Esophagus muscularis mucosa (tissue), 4 donors: ENCODE measurements around the gene DRG1. TPM values are rescaled to one million over a fixed set of nuclear protein-coding genes. Genes with fewer than 3 reads are reported as not detected.

Source experiments
- DNase-seq: peaks from one replicate; pipeline ENCODE4 v3.0.0-alpha.2; 2017; ENCODE audit errors: extremely low spot score
- H3K27ac ChIP-seq, 4 donors: fragments of 200-600 bp; sonication (generic); replicated peaks in 1 of 4; 1 replicate in 3 of 4; 2 replicates in 1 of 4; pipeline ENCODE4 v1.5.1; 2016 to 2019; ENCODE audit warnings: mild to moderate bottlenecking in 1 of 4
- H3K27me3 ChIP-seq, 4 donors: fragments of 200-600 bp; sonication (generic); one replicate each; pipeline versions ENCODE4 v1.5.1 to v1.6.0; 2016 to 2019
- H3K36me3 ChIP-seq, 4 donors: fragments of 200-600 bp; sonication (generic); one replicate each; pipeline ENCODE4 v1.5.1; 2016 to 2019
- H3K4me1 ChIP-seq, 4 donors: fragments of 200-600 bp; sonication (generic); one replicate each; pipeline ENCODE4 v1.5.1; 2016 to 2019
- H3K4me3 ChIP-seq, 4 donors: fragments of 200-600 bp; sonication (generic); 1 replicate in 2 of 4; 2 replicates in 2 of 4; pipeline ENCODE4 v1.5.1; 2016 to 2019; ENCODE audit warnings: mild to moderate bottlenecking in 4 of 4, moderate library complexity in 1 of 4
- H3K9me3 ChIP-seq, 4 donors: fragments of 200-600 bp; sonication (generic); 1 replicate in 3 of 4; 2 replicates in 1 of 4; pipeline ENCODE4 v1.5.1; 2016 to 2019
- EP300 ChIP-seq: sonication (generic); formaldehyde crosslinking; IDR thresholded peaks from one replicate; pipeline ENCODE4 v1.6.1; 2017; ENCODE audit warnings: antibody characterized with exemption
- POLR2A ChIP-seq: fragments of 450-650 bp; IDR thresholded peaks from one replicate; pipeline ENCODE4 v1.6.1; 2017; ENCODE audit warnings: antibody characterized with exemption, moderate library complexity, mild to moderate bottlenecking, low read depth
- POLR2AphosphoS5 ChIP-seq, 2 donors: sonication (generic); formaldehyde crosslinking; IDR thresholded peaks; one replicate each; pipeline ENCODE4 v1.6.1; 2017; ENCODE audit warnings: antibody characterized with exemption in 2 of 2
- WGBS: methylation state at CpG from one replicate; pipeline ENCODE4 v1.1.5; 2018; 5-methylcytosine and 5-hydroxymethylcytosine counted together
- intact Hi-C: fragments of 100-400 bp; cut with DNase I; formaldehyde crosslinking; loops from one replicate; pipeline ENCODE4 v1.15.1; 2023
- total RNA-seq, 4 donors: library from RNA; depleted of rRNA; stranded (reverse); fragments of >200 nt; gene quantifications; one replicate each; pipeline versions ENCODE4 v1.1.0 to v1.2.1, GENCODE V29; 2016
- TF ChIP-seq, protein P1 (sequence below), 3 experiments: fragments of 200-600 bp in 2 of 3; fragments of 450-650 bp in 1 of 3; sonication (generic) in 2 of 3; IDR thresholded peaks; one replicate each; pipeline ENCODE4 v1.5.1; 2017 to 2019; ENCODE audit warnings: antibody characterized with exemption in 3 of 3, mild to moderate bottlenecking in 2 of 3, moderate library complexity in 1 of 3

The DRG1 gene
- total RNA-seq, 4 donors from 2014 or later, result 38.3 to 61.0 (median 53.0) TPM

- no peak for DNase-seq
- 71% methylated on average over 8 of the region's 8 CpGs for WGBS
- H3K36me3 ChIP-seq, result peaks cover 74 to 100% (median 98%) of the 10 kb centered on the region in 4 donors
These were observed 40.4 kb downstream of the DRG1 start for GRCh38 chr22:31439808-31440207.

DNA sequence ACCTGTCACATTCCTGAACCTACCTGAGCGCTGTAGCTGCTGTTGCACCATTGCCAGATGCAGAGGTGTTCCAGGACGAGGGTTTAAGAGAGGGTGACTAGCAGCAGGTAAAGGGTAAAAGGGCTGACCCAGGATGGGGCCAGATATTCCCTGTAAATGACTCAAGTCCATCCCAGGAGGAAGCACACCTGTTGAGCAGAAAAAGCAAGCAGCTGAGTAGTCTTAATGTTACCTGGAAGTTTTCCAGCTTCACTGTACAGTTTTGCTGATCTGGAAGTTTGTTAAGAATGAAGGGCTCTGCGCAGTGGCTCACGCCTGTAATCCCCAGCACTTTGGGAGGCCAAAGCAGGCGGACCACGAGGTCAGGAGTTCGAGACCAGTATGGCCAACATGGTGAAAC lies 41.3 kb downstream of the DRG1 start:
- Histone ChIP-seq H3K27ac (no peak overlapping the region), H3K27me3 (no peaks in the 10 kb centered on the region), H3K36me3 (peaks cover 65 to 100% (median 96%) of the 10 kb centered on the region in 4 donors), H3K4me1 (peaks cover 0 to 4% (median 0%) of the 10 kb centered on the region in 4 donors), H3K4me3 (no peak overlapping the region), H3K9me3 (no peaks in the 10 kb centered on the region)
- WGBS, result 94% methylated on average over 7 of the region's 7 CpGs
- TF ChIP-seq POLR2AphosphoS5 (IDR thresholded peaks at IDR 0.05) (no peak), EP300 (no peak), POLR2A (no peak)
- TF ChIP-seq, protein P1, sequence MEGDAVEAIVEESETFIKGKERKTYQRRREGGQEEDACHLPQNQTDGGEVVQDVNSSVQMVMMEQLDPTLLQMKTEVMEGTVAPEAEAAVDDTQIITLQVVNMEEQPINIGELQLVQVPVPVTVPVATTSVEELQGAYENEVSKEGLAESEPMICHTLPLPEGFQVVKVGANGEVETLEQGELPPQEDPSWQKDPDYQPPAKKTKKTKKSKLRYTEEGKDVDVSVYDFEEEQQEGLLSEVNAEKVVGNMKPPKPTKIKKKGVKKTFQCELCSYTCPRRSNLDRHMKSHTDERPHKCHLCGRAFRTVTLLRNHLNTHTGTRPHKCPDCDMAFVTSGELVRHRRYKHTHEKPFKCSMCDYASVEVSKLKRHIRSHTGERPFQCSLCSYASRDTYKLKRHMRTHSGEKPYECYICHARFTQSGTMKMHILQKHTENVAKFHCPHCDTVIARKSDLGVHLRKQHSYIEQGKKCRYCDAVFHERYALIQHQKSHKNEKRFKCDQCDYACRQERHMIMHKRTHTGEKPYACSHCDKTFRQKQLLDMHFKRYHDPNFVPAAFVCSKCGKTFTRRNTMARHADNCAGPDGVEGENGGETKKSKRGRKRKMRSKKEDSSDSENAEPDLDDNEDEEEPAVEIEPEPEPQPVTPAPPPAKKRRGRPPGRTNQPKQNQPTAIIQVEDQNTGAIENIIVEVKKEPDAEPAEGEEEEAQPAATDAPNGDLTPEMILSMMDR (IDR thresholded peaks at IDR 0.05), result no peak
- intact Hi-C loops, result no loop called here
- no peak for DNase-seq

More at GRCh38 chr22:31439808-31440207, 40.4 kb downstream of the DRG1 start:
- no peaks in the 10 kb centered on the region for H3K9me3 ChIP-seq
- H3K27me3 ChIP-seq, result no peaks in the 10 kb centered on the region
- H3K4me1 ChIP-seq, result peaks cover 0 to 4% (median 0%) of the 10 kb centered on the region in 4 donors
- TF ChIP-seq, protein P1 (IDR thresholded peaks at IDR 0.05), result no peak
- TF ChIP-seq POLR2A (no peak), EP300 (no peak), POLR2AphosphoS5 (IDR thresholded peaks at IDR 0.05) (no peak)
- H3K4me3 ChIP-seq, result no peak overlapping the region
- intact Hi-C loops, result no loop called here
- H3K27ac ChIP-seq, result no peak overlapping the region

GRCh38 chr22:31441652-31442051 lies 42.2 kb downstream of the DRG1 start:
- intact Hi-C loops, result no loop called here
- H3K4me3 ChIP-seq, result no peak overlapping the region
- H3K27ac ChIP-seq, result no peak overlapping the region
- WGBS, result 86% methylated on average over 5 of the region's 5 CpGs
- TF ChIP-seq, protein P1 (IDR thresholded peaks at IDR 0.05), result no peak
- TF ChIP-seq EP300, result no peak
- TF ChIP-seq POLR2AphosphoS5 (IDR thresholded peaks at IDR 0.05), result no peak
- no peak for TF ChIP-seq POLR2A
- no peak for DNase-seq
- peaks cover 0 to 4% (median 0%) of the 10 kb centered on the region in 4 donors for H3K4me1 ChIP-seq
- H3K36me3 ChIP-seq, result peaks cover 57 to 100% (median 90%) of the 10 kb centered on the region in 4 donors
- H3K27me3 ChIP-seq, result no peaks in the 10 kb centered on the region
- no peaks in the 10 kb centered on the region for H3K9me3 ChIP-seq

- intact Hi-C loops, result no loop called here
- no peak for DNase-seq
- H3K27me3 ChIP-seq, result no peaks in the 10 kb centered on the region
- peaks cover 57 to 100% (median 83%) of the 10 kb centered on the region in 4 donors for H3K36me3 ChIP-seq
- no peaks in the 10 kb centered on the region for H3K9me3 ChIP-seq
- H3K4me3 ChIP-seq, result no peak overlapping the region
- no peak overlapping the region for H3K27ac ChIP-seq
- H3K4me1 ChIP-seq, result peaks cover 0 to 4% (median 0%) of the 10 kb centered on the region in 4 donors
- WGBS, result 93% methylated on average over 5 of the region's 5 CpGs
- TF ChIP-seq EP300 (no peak), POLR2AphosphoS5 (IDR thresholded peaks at IDR 0.05) (no peak), POLR2A (no peak)
- TF ChIP-seq, protein P1 (IDR thresholded peaks at IDR 0.05), result no peak
These were observed 43.5 kb downstream of the DRG1 start for GRCh38 chr22:31442768-31443489.
